Measurements from ENCODE around the gene MEOX2. TPM values are rescaled to one million over a fixed set of nuclear protein-coding genes. Genes with fewer than 3 reads are reported as not detected.

The MEOX2 gene
- total RNA-seq, 1 experiment from 2014 or later: not detected

GRCh38 chr7:15703732-15704131 lies 17.2 kb upstream of the MEOX2 start:
- intact Hi-C loops (cut with micrococcal nuclease): no loop called here
- H3F3A ChIP-seq (ENCODE audit: low read length, unreplicated experiment): no peaks in the 10 kb centered on the region
- H3K79me2 ChIP-seq (ENCODE audit: low read length): no peaks in the 10 kb centered on the region
- H3K27ac ChIP-seq (ENCODE audit: low read length): no peak overlapping the region
- DNase-seq: no peak
- H3K9me2 ChIP-seq (replicated peaks; ENCODE audit: low read length): no peaks in the 10 kb centered on the region
- H3K36me3 ChIP-seq (ENCODE audit: low read depth, low read length): no peaks in the 10 kb centered on the region
- no TSS peak for BruUV-seq (replicated peaks)
- no peaks in the 10 kb centered on the region for H3K9me3 ChIP-seq (ENCODE audit: low read length)
- H3K4me1 ChIP-seq (ENCODE audit: insufficient read depth, low read length): no peaks in the 10 kb centered on the region
- ATAC-seq: no peak
- H2AFZ ChIP-seq (ENCODE audit: low read length): no peak overlapping the region
- no peak overlapping the region for H3K9ac ChIP-seq (ENCODE audit: low read length)
- ChIA-PET CTCF (interaction anchor here (0.6 kb wide), 1 partner anchor 27 kb away, joined by 5 read pairs; no protein-coding TSS in a partner anchor), POLR2A (ENCODE audit: unreplicated experiment) (no interaction called here)
- H3K4me3 ChIP-seq (ENCODE audit: low read length): no peak overlapping the region
- no peak overlapping the region for H3K4me2 ChIP-seq (ENCODE audit: low read length)
- H3K27me3 ChIP-seq (ENCODE audit: low read length): no peaks in the 10 kb centered on the region
- H4K20me1 ChIP-seq (ENCODE audit: low read length): no peaks in the 10 kb centered on the region
- TF ChIP-seq EZH2 (IDR thresholded peaks at IDR 0.05; ENCODE audit: low read length, unreplicated experiment) (no peak), EZH2phosphoT487 (IDR thresholded peaks at IDR 0.05; ENCODE audit: borderline replicate concordance, low read length) (no peak)
- TF ChIP-seq, protein P1, sequence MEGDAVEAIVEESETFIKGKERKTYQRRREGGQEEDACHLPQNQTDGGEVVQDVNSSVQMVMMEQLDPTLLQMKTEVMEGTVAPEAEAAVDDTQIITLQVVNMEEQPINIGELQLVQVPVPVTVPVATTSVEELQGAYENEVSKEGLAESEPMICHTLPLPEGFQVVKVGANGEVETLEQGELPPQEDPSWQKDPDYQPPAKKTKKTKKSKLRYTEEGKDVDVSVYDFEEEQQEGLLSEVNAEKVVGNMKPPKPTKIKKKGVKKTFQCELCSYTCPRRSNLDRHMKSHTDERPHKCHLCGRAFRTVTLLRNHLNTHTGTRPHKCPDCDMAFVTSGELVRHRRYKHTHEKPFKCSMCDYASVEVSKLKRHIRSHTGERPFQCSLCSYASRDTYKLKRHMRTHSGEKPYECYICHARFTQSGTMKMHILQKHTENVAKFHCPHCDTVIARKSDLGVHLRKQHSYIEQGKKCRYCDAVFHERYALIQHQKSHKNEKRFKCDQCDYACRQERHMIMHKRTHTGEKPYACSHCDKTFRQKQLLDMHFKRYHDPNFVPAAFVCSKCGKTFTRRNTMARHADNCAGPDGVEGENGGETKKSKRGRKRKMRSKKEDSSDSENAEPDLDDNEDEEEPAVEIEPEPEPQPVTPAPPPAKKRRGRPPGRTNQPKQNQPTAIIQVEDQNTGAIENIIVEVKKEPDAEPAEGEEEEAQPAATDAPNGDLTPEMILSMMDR (conservative IDR thresholded peaks at IDR 0.05; ENCODE audit: low read depth, low read length): no peak

- ChIA-PET CTCF (no interaction called here), POLR2A (ENCODE audit: unreplicated experiment) (no interaction called here)
- Histone ChIP-seq H3K4me2 (ENCODE audit: low read length) (no peak overlapping the region), H3K9ac (ENCODE audit: low read length) (no peak overlapping the region), H3K36me3 (ENCODE audit: low read depth, low read length) (no peaks in the 10 kb centered on the region), H3F3A (ENCODE audit: low read length, unreplicated experiment) (no peaks in the 10 kb centered on the region), H4K20me1 (ENCODE audit: low read length) (no peaks in the 10 kb centered on the region), H2AFZ (ENCODE audit: low read length) (no peak overlapping the region), H3K4me1 (ENCODE audit: insufficient read depth, low read length) (no peaks in the 10 kb centered on the region), H3K9me3 (ENCODE audit: low read length) (no peaks in the 10 kb centered on the region), H3K4me3 (ENCODE audit: low read length) (no peak overlapping the region), H3K9me2 (replicated peaks; ENCODE audit: low read length) (no peaks in the 10 kb centered on the region), H3K27me3 (ENCODE audit: low read length) (0 out of 2 replicates have a peak, but pooled peaks cover 3% of the 10 kb centered on the region), H3K79me2 (ENCODE audit: low read length) (no peaks in the 10 kb centered on the region), H3K27ac (ENCODE audit: low read length) (no peak overlapping the region)
- TF ChIP-seq EZH2 (IDR thresholded peaks at IDR 0.05; ENCODE audit: low read length, unreplicated experiment) (no peak), EZH2phosphoT487 (IDR thresholded peaks at IDR 0.05; ENCODE audit: borderline replicate concordance, low read length) (no peak)
- TF ChIP-seq, protein P1 (conservative IDR thresholded peaks at IDR 0.05; ENCODE audit: low read depth, low read length): no peak
- BruUV-seq (replicated peaks): no TSS peak
- ATAC-seq: no peak
- no peak for DNase-seq
- intact Hi-C loops (cut with micrococcal nuclease): no loop called here
Observed at GRCh38 chr7:15692501-15693020, 6.1 kb upstream of the MEOX2 start.

GRCh38 chr7:15688911-15689310 lies 2.4 kb upstream of the MEOX2 start:
- POLR2A ChIA-PET (ENCODE audit: unreplicated experiment): interaction anchor here (0.7 kb wide), 1 partner anchor 289 kb away, joined by 3 read pairs; no protein-coding TSS in a partner anchor

More at GRCh38 chr7:15688911-15689310, 2.4 kb upstream of the MEOX2 start:
- Histone ChIP-seq H3K9me3 (ENCODE audit: low read length) (no peaks in the 10 kb centered on the region), H3K27me3 (ENCODE audit: low read length) (peaks cover 6% of the 10 kb centered on the region; the same call in 1 of the 2 replicates), H3K79me2 (ENCODE audit: low read length) (no peaks in the 10 kb centered on the region), H4K20me1 (ENCODE audit: low read length) (no peaks in the 10 kb centered on the region), H3F3A (ENCODE audit: low read length, unreplicated experiment) (no peaks in the 10 kb centered on the region), H2AFZ (ENCODE audit: low read length) (no peak overlapping the region), H3K4me2 (ENCODE audit: low read length) (no peak overlapping the region), H3K9me2 (replicated peaks; ENCODE audit: low read length) (no peaks in the 10 kb centered on the region), H3K4me1 (ENCODE audit: insufficient read depth, low read length) (no peaks in the 10 kb centered on the region), H3K9ac (ENCODE audit: low read length) (no peak overlapping the region), H3K27ac (ENCODE audit: low read length) (no peak overlapping the region), H3K36me3 (ENCODE audit: low read depth, low read length) (no peaks in the 10 kb centered on the region), H3K4me3 (ENCODE audit: low read length) (no peak overlapping the region)
- BruUV-seq (replicated peaks): no TSS peak
- CTCF ChIA-PET: no interaction called here
- intact Hi-C loops (cut with micrococcal nuclease): no loop called here
- DNase-seq: no peak
- TF ChIP-seq EZH2 (IDR thresholded peaks at IDR 0.05; ENCODE audit: low read length, unreplicated experiment) (no peak), EZH2phosphoT487 (IDR thresholded peaks at IDR 0.05; ENCODE audit: borderline replicate concordance, low read length) (no peak)
- TF ChIP-seq, protein P1 (conservative IDR thresholded peaks at IDR 0.05; ENCODE audit: low read depth, low read length): no peak
- ATAC-seq: no peak

All from PC-3 (cell line).